GM21390 (cell line): ENCODE results near the gene FCSK.

Experiments
- ATAC-seq: cut with Tn5 transposase; IDR thresholded peaks from one replicate; pipeline ENCODE4 v1.9.1; 2021; ENCODE audit not compliant: unreplicated experiment

Gene FCSK

DNA sequence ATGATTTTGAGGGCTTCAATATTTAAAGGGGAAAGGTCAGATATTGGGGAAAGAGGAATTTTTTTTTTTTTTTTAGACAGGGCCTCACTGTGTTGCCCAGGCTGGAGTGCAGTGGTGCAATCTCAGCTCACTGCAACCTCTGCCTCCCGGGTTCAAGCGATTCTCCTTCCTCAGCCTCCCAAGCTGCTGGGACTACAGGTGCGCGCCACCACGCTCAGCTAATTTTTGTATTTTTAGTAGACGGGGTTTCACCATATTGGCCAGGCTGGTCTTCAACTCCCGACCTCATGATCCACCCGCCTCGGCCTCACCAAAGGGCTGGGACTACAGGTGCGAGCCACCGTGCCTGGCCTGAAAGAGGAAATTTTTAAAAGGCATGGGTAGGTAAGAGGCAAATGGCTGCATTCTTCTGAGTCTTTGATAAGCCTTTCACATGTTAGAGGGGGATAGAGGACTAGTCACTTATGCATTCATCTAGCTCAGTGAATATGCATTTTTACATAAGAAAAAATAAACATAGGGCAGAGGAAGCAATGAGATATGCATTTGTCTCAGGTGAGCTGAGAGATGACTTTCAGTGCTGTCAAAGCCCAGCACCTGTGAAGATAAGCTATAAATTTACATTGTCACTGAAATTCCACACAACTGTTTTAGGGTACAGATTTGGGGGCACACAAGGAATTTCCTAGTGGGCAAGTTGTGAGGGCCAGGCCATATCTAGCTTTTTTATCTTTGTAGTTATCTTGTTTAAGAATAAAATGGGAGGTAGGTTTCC lies 1.1 kb upstream of the FCSK start:
- no peak for ATAC-seq

DNA sequence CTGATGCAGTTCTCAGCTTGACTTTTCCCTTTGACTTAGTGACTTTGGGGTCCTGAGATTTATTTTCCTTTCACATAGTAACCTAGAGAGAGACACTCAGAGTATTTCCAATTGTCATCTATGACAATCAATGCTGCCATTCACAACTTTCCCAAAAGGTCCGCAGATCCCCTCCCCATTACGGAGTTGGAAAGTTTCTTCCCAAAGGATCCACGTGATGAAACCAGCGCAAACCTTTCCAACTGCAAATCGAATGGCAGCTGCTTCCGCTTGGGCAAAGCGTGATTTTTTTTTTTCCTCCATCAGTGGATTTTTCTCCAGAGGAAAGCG lies 538 bp upstream of the FCSK start:
- ATAC-seq: no peak

DNA sequence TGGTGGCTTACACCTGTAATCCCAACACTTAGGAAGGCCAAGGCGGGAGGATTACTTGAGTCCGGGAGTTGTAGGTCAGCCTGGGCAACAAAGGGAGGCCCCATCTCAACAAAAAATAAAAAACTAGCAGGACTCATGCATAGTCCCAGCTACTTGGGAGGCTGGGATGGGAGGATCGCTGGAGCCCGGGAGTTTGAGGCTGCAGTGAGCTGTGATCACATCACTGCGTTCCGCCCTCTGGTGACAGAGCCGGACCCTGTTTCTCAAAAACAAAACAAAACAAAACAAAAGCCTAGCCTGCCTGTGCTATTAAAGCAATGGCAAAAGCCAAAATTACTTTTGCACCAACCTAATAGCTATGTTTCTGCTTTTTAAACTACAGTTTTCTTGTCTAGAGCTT lies 1.5 kb downstream of the FCSK start:
- ATAC-seq: no peak

DNA sequence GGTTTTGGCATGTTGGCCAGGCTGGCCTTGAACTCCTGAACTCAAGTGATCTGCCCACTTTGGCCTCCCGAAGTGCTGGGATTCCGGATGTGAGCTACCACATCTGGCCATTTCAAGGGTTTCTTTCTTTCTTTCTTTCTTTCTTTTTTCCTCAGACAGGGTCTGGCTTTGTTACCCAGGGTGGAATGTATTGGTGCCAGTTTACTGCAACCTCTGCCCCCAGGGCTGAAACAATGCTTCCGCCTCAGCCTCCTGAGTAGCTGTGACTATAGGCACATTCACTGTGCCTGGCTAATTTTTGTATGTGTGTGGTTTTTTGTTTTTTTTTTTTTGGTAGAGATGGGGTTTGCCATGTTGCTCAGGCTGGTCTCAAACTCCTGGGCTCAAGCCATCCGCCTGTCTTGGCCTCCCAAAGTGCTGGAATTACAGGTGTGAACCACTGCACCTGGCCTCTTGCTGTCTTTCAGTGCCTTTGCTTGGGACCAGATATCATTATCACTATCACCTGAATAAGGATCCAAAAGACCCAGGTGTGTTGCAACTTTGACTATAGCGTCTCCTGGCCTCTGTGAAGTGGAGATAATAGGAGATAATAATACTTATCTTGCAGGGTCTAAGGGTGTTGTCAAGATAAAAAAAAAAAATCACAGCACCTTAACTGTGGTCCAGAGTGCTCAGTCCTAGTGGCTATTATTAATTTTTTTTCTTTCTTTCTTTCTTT lies 3.2 kb downstream of the FCSK start:
- ATAC-seq: no peak

DNA sequence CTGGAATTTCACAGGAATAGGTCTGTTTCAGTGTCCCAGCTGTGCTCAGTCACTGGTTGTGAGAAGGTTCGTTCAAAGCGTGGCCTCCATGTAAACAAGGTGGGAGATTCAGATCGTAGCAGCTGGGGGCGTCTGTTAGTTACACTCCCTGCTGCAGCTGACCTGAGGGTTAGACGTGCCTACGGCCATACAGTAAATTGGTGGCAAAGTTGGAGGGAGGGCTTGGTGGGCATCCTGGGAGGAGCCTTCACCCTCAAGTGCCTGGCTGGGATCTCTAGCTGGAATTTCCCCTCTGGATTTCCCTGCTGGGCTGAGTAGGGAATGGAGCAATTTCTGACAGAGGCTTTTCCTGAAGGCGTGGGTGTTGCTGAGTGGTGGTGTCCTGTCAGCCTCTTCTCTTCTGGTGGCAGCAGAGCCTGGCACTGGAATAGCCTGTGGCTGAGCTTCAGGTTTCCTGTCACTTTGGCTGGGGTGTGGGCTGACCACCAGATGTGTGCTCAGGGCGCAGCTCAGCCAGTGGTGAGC lies 6.4 kb downstream of the FCSK start:
- no peak for ATAC-seq

DNA sequence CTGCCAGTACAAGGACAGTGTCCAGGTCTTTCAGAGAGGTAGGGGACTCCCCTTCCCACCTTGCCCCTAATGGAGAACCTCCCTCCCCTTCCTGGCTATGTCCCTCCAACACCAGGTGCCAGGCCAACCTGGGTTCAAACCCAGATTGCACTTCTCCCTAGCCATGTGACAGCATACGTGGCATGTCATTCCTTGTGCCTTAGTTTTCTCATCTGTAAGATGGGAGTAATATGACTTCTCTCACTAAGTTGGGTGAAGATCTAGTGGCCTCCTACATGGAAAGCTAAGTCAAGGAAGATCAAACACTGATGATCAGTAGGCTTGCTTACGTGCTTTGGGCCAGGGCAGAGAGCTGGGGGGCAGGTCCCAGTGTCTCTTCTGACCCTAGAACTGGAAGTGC lies 8.8 kb downstream of the FCSK start:
- ATAC-seq: no peak

DNA sequence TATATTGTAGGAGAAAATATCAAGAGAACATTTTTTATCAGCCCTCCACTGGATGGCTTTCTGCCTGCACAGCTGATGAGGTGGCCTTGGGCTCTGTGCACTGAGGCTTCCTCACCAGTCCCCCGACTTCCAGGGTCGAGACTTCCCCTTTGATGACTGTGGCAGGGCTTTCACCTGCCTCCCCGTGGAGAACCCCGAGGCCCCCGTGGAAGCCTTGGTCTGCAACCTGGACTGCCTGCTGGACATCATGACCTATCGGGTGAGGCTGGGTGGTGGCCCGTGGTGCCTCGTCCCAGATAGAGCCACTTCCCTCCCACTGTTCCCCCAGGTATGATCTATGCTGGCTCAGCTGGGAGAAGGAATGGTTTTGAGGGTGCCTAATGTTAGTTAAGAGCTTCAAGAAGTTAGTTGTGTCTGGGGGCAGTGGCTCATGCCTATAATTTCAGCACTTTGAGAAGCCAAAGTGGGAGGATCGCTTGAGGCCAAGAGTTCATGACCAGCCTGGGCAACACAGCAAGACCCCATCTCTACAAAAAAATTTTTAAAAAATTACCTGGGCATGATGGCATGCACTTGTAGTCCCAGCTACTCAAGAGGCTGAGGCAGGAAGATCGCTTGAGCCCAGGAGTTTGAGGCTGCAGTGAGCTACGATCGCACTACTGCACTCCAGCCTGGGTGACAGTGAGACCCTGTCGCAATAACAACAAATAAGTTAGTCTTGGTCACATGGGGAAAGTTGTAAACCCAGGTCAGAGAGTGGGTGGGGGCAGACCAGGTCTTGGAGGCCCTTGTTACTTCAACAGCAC lies 11.8 kb downstream of the FCSK start:
- ATAC-seq: no peak

DNA sequence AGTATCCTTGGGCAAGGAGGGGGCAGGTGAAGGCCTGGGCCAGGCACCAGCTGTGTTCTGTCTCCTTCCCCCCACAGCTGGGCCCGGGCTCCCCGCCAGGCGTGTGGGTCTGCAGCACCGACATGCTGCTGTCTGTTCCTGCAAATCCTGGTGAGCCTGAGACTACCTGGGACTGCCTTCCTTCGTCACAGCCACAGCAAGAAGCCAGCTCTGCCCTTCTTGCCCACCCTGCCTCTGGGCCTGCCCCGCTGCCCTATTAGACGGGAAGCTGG lies 12.3 kb downstream of the FCSK start:
- no peak for ATAC-seq

DNA sequence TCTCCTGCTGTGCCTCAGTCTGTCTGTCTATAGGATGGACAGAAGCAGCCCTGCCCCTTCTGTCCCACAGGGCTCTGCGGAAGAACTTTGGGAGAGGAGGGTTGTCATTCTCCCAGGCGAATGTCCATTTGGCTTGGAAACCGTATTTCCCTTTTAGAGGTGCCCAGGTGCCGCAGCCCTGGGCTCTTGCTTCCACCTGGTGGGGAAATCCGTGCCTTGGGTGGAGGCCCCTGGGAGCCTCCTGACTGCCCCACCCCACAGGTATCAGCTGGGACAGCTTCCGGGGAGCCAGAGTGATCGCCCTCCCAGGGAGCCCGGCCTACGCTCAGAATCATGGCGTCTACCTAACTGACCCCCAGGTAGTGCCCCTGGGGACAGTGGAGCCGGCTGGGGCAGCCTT lies 12.7 kb downstream of the FCSK start:
- ATAC-seq: no peak

DNA sequence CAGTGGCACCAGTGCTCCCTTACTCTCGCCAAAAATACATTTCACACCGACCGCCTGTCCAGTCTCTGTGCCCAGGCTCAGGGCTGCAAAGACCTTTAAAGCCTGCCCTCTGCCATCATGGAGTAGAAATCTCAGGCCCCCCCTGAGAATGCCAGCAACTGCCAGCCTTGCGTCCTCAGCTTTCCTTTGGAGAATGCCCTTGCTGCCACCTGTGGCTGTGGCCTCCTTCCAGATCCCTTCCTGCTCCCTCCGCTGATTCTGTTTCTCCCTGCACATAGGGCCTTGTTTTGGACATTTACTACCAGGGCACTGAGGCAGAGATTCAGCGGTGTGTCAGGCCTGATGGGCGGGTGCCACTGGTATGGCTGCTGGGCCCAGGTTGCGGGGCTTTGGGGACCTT lies 13.2 kb downstream of the FCSK start:
- ATAC-seq: no peak

DNA sequence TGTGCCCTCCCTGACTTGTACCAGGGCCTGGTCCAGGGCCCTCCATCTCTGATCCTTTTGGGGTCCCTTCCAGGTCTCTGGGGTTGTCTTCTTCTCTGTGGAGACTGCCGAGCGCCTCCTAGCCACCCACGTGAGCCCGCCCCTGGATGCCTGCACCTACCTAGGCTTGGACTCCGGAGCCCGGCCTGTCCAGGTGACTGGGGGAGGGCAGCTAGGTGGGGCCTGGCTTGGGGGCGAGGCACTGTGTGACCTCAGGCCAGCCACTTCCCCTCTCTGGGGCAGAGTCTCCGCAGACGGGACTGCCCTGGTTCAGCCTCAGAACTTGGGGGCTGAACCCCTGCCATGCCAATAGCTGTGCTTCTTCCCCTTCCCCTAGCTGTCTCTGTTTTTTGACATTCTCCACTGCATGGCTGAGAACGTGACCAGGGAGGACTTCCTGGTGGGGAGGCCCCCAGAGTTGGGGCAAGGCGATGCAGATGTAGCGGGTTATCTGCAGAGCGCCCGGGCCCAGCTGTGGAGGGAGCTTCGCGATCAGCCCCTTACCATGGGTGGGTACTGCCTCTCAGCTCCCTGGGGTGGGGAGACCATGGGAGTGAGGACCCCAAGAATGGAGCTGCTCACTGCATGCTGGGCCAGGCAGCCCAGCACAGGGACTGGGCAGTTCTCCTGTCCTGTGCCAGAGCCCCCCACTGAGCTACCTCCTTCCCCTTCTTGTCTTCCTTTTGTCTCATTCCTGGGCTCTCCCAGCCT lies 14.6 kb downstream of the FCSK start:
- no peak for ATAC-seq

DNA sequence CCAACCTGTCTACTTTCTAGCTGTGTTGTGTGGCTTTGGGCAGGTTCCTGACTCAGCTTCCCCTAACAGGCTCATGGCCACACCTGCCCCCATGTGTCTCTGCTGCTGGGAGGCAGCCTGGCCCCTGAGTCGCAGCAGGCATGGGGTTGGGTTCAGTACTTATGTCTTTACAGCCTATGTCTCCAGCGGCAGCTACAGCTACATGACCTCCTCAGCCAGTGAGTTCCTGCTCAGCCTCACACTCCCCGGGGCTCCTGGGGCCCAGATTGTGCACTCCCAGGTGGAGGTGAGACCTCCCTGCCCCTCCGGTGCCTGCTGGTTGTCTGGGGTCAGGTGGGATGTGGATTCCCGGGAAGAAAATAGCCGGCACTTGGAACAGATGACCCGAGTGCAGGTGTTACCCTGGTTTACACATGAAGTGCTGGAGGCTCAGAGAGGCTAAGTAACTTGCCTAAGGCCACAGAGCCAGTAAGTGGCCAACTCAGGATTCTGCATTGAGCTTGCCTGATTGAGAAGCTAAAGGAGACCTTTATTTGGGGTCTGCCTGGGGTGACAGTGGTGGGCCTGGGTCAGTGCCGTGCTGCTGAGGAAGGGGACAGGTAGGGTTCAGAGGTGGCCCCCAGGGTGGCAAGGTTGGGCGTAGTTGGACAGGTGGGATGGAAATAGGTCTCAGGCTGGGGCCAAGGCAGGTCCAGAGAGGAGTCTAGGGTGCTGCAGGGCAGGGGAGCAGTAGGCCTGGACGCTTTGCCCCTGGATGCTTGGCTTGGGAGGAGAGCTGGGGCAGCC lies 15.9 kb downstream of the FCSK start:
- ATAC-seq: no peak

DNA sequence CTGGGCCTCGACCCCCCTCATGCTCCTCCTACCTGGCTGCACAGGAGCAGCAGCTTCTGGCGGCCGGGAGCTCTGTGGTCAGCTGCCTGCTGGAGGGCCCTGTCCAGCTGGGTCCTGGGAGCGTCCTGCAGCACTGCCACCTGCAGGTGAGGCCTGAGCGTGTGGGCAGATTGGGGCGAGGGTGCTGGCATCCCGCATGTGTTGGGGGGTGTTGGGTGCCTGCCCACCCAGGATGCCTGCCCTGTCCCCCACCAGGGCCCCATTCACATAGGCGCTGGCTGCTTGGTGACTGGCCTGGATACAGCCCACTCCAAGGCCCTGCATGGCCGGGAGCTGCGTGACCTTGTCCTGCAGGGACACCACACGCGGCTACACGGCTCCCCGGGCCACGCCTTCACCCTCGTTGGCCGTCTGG lies 16.5 kb downstream of the FCSK start:
- no peak for ATAC-seq

DNA sequence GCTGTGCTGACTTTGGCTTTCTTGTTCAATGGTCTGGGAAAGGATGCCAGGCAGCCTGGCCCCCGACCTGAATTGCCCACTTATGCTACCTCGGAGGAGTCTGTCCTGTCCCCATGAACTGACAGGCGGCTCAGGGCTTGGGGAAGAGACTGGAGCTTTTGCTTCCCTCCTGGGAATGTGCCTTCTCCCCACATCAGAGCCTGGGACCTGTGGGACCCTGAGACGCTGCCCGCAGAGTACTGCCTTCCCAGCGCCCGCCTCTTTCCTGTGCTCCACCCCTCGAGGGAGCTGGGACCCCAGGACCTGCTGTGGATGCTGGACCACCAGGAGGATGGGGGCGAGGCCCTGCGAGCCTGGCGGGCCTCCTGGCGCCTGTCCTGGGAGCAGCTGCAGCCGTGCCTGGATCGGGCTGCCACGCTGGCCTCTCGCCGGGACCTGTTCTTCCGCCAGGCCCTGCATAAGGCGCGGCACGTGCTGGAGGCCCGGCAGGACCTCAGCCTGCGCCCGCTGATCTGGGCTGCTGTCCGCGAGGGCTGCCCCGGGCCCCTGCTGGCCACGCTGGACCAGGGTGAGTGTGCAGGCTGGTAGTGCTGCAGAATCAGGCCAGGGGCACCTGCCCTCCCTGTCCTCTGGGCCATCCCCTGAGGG lies 18.5 kb downstream of the FCSK start:
- no peak for ATAC-seq

DNA sequence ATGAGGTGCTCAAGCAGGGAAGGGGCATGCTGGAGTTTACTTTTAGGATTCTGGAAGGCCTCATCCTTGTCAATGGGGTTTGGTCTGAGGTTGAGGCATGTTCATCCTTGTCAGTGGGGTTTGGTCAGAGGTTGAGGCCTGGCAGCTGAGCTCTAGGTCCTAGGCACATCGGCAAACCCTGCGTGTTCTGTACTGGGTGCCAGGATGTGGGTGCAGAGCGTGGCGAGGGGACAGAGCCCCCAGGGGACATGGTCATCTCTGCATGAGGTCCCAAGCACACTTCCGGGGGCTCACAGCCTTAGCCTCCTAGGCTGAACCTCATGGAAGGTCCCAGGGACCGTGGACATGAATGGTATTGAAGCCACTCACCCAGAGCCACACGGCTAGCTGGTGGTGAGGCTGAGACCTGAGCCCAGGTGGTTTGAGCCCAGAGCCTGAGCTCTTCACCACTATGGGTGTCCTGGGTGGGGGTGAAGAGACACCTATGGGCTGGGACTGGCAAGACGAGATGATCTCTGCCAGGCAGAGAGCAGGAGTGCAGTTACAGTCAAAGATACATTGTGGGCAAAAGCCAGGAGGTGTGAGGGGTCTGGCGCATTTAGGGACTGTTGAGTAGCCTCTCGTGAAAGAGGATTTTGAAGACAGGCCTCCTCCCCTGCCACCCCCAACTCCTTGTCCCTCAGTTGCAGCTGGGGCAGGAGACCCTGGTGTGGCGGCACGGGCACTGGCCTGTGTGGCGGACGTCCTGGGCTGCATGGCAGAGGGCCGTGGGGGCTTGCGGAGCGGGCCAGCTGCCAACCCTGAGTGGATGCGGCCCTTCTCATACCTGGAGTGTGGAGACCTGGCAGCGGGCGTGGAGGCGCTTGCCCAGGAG lies 19.3 kb downstream of the FCSK start:
- no peak for ATAC-seq

DNA sequence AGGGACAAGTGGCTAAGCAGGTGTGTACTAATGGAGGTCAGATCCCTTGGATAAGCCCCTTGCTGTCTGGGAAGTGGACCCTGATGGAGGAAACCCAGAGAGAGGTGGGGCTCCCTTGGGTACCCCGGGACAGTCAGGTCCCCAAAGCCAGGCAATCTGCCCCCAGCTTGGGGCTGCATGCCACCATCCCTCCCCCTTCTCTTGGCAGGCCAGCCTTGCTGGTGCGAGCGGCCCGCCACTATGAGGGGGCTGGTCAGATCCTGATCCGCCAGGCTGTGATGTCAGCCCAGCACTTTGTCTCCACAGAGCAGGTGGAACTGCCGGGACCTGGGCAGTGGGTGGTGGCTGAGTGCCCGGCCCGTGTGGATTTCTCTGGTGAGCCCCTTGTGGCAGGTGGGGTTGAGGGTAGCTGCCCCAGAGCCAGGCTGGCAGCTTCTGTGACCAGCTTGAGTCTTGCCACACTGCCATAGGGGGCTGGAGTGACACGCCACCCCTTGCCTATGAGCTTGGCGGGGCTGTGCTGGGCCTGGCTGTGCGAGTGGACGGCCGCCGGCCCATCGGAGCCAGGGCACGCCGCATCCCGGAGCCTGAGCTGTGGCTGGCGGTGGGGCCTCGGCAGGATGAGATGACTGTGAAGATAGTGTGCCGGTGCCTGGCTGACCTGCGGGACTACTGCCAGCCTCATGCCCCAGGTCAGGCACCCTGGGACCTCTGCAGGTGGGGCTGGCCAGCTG lies 20.1 kb downstream of the FCSK start:
- no peak for ATAC-seq

DNA sequence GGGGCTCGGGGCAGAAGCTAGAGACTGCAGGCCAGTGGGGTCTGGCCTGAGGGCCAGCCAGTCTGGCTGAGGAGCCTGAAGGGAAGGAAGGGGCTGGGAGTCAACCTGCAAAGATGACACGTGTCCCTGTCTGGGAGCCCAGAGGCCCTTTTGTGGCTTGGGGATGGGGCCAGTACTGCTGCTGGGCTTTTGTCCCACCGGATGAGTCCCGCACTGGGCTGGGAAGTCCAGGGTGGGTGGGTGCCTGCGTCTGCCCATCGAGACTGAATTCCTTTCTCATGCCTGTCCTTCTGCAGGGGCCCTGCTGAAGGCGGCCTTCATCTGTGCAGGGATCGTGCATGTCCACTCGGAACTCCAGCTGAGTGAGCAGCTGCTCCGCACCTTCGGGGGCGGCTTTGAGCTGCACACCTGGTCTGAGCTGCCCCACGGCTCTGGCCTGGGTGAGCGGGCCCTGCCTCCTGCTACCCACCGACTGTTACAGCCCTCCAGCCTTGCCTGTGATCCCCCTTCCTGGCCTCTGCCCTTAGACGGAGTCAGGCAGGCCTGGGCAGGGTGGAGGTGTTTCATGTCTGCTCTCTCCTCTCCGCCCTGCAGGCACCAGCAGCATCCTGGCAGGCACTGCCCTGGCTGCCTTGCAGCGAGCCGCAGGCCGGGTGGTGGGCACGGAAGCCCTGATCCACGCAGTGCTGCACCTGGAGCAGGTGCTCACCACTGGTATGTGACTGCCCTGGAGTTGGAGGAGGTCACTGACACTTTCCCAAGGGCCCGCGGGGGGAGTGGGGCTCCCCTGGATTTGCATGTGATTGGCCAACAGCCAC lies 20.9 kb downstream of the FCSK start:
- no peak for ATAC-seq
